GM18511 (cell line): Measurements from ENCODE around the gene DACT2.
"Not testable (repeated sequence)": the region's sequence is repeated elsewhere in the genome, so short reads cannot be mapped to it uniquely, and the experiment has no call there.

Source experiments
- ATAC-seq: cut with Tn5 transposase; IDR thresholded peaks from one replicate; pipeline ENCODE4 v1.9.1; 2021; ENCODE audit warnings: mild to moderate bottlenecking, moderate library complexity; ENCODE audit not compliant: unreplicated experiment

DACT2 gene

GRCh38 chr6:168269455-168270243, 49.9 kb downstream of the DACT2 start:
- ATAC-seq, result no peak

GRCh38 chr6:168268755-168269154, 50.8 kb downstream of the DACT2 start:
- no peak for ATAC-seq

GRCh38 chr6:168267779-168268178, 51.8 kb downstream of the DACT2 start:
- ATAC-seq, result not testable (repeated sequence)

- ATAC-seq, result no peak
Observed at GRCh38 chr6:168265827-168266815, 53.5 kb downstream of the DACT2 start.

GRCh38 chr6:168265394-168265793, 54.2 kb downstream of the DACT2 start:
- no peak for ATAC-seq

GRCh38 chr6:168264593-168265335, 54.8 kb downstream of the DACT2 start:
- no peak for ATAC-seq

GRCh38 chr6:168263351-168263905, 56.1 kb downstream of the DACT2 start:
- ATAC-seq, result no peak

GRCh38 chr6:168261234-168261633, 58.3 kb downstream of the DACT2 start:
- ATAC-seq, result no peak

GRCh38 chr6:168260420-168260987, 59.1 kb downstream of the DACT2 start:
- no peak for ATAC-seq

- ATAC-seq, result no peak
Observed at GRCh38 chr6:168258795-168259194, 60.8 kb downstream of the DACT2 start.

GRCh38 chr6:168256940-168257339, 62.6 kb downstream of the DACT2 start:
- ATAC-seq, result no peak
